GM21360 (cell line): ENCODE measurements around the gene SLC8A1.

Experiments
- ATAC-seq: cut with Tn5 transposase; IDR thresholded peaks from one replicate; pipeline ENCODE4 v1.9.1; 2021; ENCODE audit warnings: mild to moderate bottlenecking, moderate library complexity; ENCODE audit not compliant: unreplicated experiment

The SLC8A1 gene

GRCh38 chr2:40428439-40428838 is 23.5 kb downstream of the SLC8A1 start:
- no peak for ATAC-seq

GRCh38 chr2:40421631-40422297 is 30.1 kb downstream of the SLC8A1 start:
- no peak for ATAC-seq

- ATAC-seq = no peak
Observed at GRCh38 chr2:40420478-40420877, 31.4 kb downstream of the SLC8A1 start.

DNA sequence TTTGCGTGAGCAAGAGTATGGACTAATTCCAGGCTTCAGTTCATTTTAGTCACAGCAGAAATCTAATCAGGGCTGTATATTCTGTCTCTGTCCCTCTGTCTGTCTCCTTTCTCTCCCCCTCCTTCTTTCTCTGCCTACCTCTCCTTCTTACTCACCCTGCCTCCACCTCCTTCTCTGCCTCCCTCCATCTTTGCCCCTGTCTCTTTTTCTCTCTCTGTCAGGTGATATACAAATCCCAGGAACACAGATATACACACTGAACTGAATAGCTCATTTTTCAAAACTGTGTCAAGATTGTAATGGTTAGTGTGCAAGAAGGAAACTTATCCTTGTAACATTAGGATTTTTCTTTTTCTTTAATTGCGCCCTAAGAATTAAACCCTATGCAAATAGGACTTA is 32.5 kb downstream of the SLC8A1 start:
- ATAC-seq = no peak

DNA sequence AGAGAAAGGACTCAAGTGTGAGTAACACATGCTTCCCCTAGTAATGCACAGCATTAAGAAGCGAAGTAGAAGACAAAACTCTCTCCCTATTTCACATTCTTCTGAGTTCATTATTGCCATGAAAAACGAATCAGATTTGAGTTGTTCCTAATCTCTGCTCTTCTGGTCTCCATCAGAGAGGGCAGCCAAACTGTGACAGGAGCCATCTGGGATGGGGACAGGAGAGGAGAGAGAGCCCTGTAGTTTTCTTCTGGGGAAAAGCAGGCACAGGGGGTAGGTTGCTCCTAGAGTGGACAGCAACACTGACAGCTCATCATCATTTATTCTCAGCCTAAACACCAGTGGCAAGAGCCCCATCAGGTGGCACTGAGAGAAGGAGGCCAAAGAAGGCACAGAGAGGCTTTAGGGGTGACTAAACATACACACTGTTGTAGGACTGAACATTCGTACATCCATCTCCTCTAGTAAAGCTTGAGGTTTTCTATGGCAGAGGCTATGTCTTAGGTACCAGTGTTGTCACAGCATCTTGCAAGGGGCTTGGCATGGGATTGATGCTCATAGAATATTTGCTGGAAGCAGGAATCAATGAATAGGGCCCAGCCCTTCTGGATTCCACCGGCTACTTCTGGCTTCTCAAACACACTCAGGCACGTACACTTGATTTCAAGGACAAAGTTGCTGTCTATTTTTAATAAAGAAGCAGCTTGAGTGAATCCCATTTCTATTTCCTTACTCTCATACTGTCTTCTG is 33.1 kb downstream of the SLC8A1 start:
- ATAC-seq = no peak

DNA sequence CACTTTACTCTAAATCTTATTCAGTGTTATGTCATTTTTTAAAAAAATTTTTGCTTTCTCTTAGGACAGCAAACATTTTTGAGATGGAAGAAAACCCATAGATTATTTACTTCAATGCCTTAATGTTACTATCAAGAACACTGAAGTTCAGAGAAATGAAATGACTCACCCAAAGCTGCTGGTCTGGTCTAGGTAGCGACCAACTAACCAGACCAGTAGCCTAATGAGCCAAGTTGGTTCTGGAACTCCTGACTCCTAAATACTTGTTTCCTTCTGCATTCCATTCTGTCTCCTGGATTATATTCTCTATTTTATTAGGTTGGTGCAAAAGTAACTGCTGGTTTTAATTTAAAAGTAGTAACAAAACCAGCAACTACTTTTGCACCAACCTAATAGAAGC is 35.4 kb downstream of the SLC8A1 start:
- no peak for ATAC-seq

DNA sequence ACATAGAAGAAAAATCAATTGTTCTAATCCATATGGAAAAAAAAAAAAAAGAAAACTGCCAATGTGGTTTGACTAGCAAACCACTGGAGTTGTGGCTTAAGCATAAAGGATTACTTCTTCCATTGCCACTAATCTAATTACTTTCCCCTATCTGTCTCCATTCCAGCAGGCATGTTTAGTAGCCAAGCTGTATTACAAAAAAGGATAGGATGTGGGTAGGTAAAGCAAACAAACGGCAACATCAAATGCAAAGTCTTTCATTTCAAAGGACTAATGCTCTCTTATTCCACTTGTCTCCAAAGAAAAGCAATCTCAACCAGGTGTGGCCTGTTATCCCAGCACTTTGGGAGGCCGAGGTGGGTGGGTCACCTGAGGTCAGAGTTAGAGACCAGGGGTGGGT is 36.5 kb downstream of the SLC8A1 start:
- no peak for ATAC-seq

- no peak for ATAC-seq
Observed at GRCh38 chr2:40412456-40412855, 39.4 kb downstream of the SLC8A1 start.

DNA sequence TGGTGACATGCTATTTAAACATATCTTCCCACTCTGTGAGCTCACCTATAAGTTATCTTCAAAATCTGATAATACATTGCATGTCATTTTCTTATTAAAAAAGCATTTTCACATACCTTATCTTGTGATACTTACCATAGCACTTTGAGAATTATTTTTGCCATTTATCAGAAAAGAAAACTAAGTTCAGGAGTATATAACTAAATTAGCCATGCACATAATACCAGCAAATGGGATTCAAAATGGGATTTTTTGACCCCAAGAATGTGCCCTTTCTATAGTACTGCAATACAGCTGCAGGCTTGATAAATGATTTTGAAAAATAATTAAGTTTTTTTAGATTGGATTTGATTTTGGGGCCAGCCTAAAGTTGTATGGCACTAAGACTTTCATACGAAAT is 41.2 kb downstream of the SLC8A1 start:
- no peak for ATAC-seq

GRCh38 chr2:40409734-40410133 is 42.2 kb downstream of the SLC8A1 start:
- ATAC-seq = no peak

GRCh38 chr2:40406485-40407289 is 45.2 kb downstream of the SLC8A1 start:
- ATAC-seq = no peak

DNA sequence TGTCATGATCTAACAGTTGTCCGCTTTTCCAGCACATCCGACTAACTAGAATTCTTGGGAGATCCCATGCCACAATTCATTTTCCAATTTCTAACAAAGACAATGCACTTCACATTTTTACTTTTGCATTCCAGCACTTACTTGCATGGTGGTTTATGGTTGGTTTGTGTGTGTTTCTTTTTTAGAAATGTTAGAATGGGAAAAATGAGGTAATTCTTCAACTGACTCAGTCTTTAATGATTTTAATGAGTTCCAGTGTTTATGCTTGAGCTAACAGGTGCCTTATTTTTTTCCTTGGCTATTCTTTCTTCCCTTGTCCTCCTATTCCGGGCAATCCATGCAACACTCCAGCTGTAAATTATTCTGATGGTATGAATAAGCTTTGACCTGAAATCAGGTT is 46.4 kb downstream of the SLC8A1 start:
- ATAC-seq = no peak

- ATAC-seq = no peak
Observed at GRCh38 chr2:40404517-40404916, 47.4 kb downstream of the SLC8A1 start.

- ATAC-seq = no peak
Observed at GRCh38 chr2:40403233-40403836, 48.6 kb downstream of the SLC8A1 start.

DNA sequence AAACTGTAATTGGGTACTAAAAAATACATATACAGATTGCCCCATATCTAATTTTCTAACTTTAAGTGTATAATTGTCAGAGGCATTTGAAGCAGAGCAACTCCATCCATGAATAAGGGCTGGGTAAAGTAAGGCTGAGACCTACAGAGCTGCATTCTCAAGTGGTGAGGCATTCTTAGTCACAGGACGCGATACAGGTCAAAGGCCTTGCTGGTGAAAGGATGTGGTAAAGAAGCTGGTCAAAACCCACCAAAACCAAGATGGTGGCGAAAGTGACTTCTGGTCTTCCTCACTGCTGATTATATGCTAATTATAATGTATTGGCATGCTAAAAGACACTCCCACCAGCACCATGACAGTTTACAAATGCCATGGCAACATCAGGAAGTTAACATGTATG is 50.0 kb downstream of the SLC8A1 start:
- ATAC-seq = no peak

DNA sequence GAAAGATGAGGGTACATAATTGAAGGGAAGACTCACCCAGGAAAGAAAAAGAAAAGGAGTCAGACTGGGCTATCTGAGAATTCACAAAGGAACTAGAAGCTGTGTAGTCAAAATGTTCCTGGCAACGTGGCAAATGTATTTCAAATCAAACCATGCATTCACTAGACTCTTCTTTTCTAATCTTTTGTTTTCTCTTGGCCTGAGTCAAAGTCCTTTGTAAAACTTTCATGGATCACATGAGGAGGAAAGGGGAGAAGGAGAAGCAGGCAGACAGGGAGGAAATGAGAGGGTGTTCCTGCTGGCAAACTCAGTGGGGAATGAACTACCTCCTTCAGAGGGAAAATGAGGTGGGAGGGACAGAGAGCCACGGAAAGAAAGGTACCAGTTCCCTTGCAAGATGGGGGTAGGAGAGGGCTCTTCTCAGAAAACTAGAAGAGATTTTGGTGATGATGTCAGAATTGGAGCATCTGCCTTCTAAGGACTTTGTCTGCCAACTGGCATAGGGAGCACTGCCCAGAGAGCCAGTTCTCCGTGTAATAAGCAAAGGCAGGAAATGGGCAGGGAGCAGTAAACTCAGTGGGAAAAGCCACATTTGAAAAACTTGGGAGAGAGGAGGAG is 51.4 kb downstream of the SLC8A1 start:
- no peak for ATAC-seq

GRCh38 chr2:40397765-40398164 is 54.1 kb downstream of the SLC8A1 start:
- ATAC-seq = no peak

DNA sequence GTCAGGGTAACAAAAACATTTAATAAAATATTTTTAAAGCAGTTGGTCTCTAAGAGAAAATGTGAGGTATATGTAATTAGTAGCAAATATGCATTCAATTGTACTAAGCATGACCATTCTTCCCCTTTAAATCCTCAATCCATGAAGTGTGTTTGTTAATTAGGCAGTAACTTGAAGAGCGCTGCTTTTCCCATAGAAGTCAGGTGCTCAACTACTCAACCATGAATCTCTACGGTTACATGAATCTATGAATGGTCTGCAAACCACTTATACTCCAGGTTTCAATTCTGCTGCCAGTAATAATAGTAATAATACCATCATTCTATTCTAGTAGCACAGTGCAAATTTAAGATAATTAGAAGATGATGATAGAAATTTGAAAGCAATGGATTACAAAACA is 55.8 kb downstream of the SLC8A1 start:
- no peak for ATAC-seq

DNA sequence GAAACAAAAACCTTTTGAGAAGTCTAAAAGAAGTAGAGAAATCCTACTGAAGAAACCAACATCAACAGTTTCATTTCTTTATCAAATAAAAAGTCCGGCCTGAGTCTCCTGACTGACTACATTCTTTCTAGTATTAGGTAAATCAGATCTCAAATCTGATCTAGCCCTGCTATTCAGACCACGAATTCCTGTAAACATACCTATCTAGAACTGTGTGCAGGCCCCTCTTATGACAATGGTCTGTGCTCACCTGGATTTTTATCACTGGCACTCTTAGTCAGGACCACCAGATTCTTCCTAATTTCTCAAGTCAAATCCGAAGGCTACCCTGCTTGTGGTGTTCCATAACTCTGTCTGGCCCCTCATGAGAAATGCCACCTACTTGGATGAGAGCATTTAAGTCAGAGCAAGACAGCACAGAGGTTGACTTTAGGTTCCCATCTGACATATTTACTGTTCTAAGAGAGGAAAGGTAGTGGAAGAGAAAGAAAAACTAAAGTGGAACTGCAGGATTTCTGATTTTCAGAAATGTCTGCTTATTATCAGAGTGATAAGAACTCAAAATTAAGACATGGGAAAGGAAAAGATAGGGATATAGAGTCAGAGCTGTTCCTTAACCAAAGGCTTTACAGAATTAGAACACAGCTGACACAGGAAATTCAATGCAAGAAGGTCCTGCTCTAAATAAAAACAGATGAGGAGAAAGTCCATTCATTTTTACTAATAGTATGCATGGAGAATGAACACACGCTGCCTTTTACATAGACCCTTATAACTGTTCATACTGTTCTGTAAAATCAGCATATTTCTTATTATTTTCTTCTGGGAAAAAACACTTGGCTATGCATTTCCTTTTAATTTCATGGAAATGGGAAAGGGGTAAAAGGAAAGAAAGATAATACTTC is 56.5 kb downstream of the SLC8A1 start:
- no peak for ATAC-seq

- no peak for ATAC-seq
Observed at GRCh38 chr2:40394597-40394996, 57.3 kb downstream of the SLC8A1 start.
